Osteocyte (in vitro differentiated cells): ENCODE data around the gene STX1A. TPM values are rescaled to one million over a fixed set of nuclear protein-coding genes. Genes with fewer than 3 reads are reported as not detected.

Source experiments
- DNase-seq: peaks from one replicate; pipeline ENCODE4 v3.0.0; 2021; ENCODE audit warnings: mixed read lengths; ENCODE audit not compliant: unreplicated experiment; ENCODE audit errors: extremely low spot score
- H3K27ac Mint-ChIP-seq: one replicate; pipeline ENCODE4 v1.8.0; 2021; ENCODE audit warnings: mild to moderate bottlenecking, mixed read lengths; ENCODE audit not compliant: unreplicated experiment
- H3K27me3 Mint-ChIP-seq: one replicate; pipeline ENCODE4 v1.8.0; 2021; ENCODE audit warnings: mixed read lengths; ENCODE audit not compliant: unreplicated experiment
- H3K36me3 Mint-ChIP-seq: one replicate; pipeline ENCODE4 v1.8.0; 2021; ENCODE audit warnings: mixed read lengths; ENCODE audit not compliant: unreplicated experiment
- H3K4me1 Mint-ChIP-seq: one replicate; pipeline ENCODE4 v1.8.0; 2021; ENCODE audit warnings: mixed read lengths; ENCODE audit not compliant: unreplicated experiment
- H3K4me3 Mint-ChIP-seq: one replicate; pipeline ENCODE4 v1.8.0; 2021; ENCODE audit warnings: mild to moderate bottlenecking, moderate library complexity, mixed read lengths; ENCODE audit not compliant: unreplicated experiment
- H3K9me3 Mint-ChIP-seq: one replicate; pipeline ENCODE4 v1.8.0; 2021; ENCODE audit warnings: mixed read lengths; ENCODE audit not compliant: unreplicated experiment
- total RNA-seq: library from RNA; stranded (reverse); gene quantifications from 2 replicates; pipeline ENCODE4 v1.2.1, GENCODE V29; 2021
- TF ChIP-seq, protein P1 (sequence below): fragments of 200-600 bp; sonication (generic); IDR thresholded peaks from 2 replicates; pipeline ENCODE4 v1.5.0; 2021; ENCODE audit warnings: antibody characterized with exemption, mild to moderate bottlenecking, moderate library complexity

The STX1A gene
- total RNA-seq, 1 donor from 2014 or later, result 24.0 TPM

DNA sequence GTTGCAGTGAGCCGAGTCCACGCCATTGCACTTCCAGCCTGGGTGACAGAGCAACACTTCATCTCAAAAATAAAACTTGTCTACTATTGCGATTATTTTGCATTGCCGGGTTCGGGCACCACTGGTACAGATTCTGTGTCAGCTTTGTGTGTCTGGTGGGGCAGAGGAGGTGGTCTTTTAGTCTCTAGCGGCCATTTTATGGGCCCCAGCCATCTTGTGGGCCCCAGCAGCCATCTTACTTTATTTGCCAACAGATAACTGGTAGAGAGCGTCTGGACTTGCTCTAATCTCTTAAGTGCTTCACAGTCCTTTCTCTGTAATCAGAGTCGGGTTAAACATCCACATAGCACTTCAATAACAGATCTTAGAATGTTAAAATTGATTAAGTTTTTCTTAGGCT lies 31.2 kb downstream of the STX1A start:
- Mint-ChIP-seq H3K36me3 (peaks cover 29% of the 10 kb centered on the region), H3K27ac (no peak overlapping the region), H3K27me3 (no peaks in the 10 kb centered on the region), H3K4me1 (peaks cover 8% of the 10 kb centered on the region), H3K4me3 (no peak overlapping the region), H3K9me3 (no peaks in the 10 kb centered on the region)
- TF ChIP-seq, protein P1, sequence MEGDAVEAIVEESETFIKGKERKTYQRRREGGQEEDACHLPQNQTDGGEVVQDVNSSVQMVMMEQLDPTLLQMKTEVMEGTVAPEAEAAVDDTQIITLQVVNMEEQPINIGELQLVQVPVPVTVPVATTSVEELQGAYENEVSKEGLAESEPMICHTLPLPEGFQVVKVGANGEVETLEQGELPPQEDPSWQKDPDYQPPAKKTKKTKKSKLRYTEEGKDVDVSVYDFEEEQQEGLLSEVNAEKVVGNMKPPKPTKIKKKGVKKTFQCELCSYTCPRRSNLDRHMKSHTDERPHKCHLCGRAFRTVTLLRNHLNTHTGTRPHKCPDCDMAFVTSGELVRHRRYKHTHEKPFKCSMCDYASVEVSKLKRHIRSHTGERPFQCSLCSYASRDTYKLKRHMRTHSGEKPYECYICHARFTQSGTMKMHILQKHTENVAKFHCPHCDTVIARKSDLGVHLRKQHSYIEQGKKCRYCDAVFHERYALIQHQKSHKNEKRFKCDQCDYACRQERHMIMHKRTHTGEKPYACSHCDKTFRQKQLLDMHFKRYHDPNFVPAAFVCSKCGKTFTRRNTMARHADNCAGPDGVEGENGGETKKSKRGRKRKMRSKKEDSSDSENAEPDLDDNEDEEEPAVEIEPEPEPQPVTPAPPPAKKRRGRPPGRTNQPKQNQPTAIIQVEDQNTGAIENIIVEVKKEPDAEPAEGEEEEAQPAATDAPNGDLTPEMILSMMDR, result no peak
- DNase-seq, result no peak

DNA sequence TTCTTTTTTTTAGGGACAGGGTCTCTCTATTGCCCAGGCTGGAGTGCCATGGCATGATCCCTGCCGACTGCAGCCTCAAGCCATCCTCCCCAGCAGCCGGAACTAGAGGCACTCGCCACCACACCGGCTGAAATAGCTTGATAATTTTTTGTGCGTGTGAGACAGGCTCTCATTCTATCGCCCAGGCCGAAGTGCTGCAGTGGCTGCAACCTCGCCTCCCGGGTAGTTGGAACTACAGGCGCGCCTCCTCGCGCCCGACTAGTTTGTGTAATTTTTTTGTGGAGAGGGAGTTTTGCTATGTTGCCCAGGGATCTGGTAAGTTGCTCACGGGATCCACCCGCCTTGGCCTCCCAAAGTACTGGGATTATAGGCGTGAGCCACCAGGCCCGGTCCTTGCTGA lies 34.2 kb downstream of the STX1A start:
- TF ChIP-seq, protein P1, result no peak
- Mint-ChIP-seq H3K4me1 (peaks cover 30% of the 10 kb centered on the region), H3K36me3 (peaks cover 18% of the 10 kb centered on the region), H3K4me3 (peak overlapping the region; percentile 55), H3K9me3 (no peaks in the 10 kb centered on the region), H3K27me3 (no peaks in the 10 kb centered on the region), H3K27ac (no peak overlapping the region)
- DNase-seq, result no peak

DNA sequence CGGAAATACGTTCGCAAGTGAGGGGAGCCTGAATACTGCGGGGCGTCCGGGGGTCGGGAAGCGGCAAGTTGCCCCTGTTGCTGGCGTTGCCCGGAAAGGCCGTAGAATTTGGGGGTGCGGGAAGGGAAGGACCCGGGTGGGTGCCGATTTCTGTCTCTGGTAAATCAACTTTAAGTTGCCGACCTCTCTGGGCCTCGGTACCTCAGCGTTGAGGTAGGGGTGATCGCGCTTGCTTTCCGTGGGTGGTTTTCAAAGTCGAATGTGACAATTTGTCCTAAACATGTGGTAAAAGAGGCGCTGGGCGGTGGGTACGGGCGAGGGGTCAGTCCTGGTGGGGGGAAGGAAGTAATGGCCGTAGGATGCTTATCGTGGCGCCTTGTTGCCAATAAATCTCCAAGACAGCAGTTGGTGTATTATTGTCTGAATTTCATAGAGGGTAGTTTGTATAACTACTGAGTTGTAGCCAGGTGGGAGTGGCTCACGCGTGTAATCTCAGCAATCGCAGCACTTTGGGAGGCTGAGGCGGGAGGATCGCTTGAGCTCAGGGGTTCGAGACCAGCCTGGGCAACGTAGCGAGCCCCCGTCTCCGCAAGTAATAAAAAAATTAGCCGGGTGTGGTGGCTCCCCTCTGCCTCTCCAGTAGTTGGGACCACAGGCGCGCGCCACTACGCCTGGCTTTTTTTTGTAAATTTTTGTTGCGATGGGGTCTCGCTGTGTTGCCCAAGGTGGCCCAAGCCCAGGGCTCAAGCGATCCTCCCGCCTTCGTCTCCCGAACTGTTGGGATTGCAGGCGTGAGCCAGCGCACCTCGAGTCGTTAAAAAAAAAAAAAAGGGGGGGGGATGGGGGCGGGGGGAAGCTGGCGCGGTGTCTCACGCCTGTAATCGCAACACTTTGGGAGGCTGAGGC lies 35.4 kb downstream of the STX1A start:
- Mint-ChIP-seq H3K27ac (peak overlapping the region; percentile 95), H3K4me3 (peak overlapping the region; percentile 95), H3K4me1 (peaks cover 33% of the 10 kb centered on the region), H3K27me3 (no peaks in the 10 kb centered on the region), H3K9me3 (no peaks in the 10 kb centered on the region), H3K36me3 (peaks cover 8% of the 10 kb centered on the region)
- DNase-seq, result no peak
- TF ChIP-seq, protein P1, result no peak

DNA sequence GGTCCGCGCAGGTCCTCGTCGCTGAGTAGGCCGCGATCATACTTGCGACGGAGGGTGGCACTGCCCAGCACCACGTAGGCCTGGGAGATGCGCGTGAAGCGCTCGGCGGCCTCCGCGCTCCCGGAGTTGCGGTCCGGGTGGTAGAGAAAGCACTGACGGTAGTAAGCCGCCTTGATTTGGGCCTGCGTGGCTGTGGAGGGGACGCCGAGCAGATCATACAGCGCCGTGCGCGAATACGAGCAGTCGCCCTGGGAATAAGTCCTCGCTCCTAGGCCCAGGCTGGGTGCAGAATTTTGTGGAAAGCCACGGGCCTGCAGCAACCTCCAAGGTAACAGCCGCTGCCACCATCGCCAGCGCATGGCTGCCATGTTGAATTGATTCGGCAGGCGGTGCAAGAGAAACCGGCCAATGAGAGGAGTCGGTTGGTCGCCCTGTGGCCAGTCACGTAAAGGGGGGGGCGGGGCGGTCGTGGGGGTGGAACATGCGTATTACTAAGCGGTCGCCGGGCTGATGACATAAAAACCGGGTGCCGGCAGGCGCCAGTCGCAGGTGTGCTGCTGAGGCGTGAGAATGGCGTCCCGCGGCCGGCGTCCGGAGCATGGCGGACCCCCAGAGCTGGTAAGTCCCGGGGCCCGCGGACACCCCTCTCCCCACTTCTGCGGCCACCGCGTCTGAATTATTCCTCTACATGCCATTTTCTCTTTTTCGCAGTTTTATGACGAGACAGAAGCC lies 36.2 kb downstream of the STX1A start, which contains the start of the genes BUD23 and DNAJC30:
Gene BUD23 (plus strand): TSS at position 542 of the 732 bp plus-strand sequence. CDS start 29 bp downstream, at position 571.
Gene DNAJC30 (minus strand): TSS at position 398 of the 732 bp plus-strand sequence. CDS start 30 bp downstream, at position 368.
- H3K9me3 Mint-ChIP-seq, result no peaks in the 10 kb centered on the region
- H3K27ac Mint-ChIP-seq, result peak within 1 kb of the TSS; percentile 95
- DNase-seq, result peak; percentile 97
- H3K4me3 Mint-ChIP-seq, result peak within 1 kb of the TSS; percentile 95
- TF ChIP-seq, protein P1, result no peak
- no peaks in the 10 kb centered on the region for H3K27me3 Mint-ChIP-seq
- H3K4me1 Mint-ChIP-seq, result peaks cover 33% of the 10 kb centered on the region
- peaks cover 6% of the 10 kb centered on the region for H3K36me3 Mint-ChIP-seq

DNA sequence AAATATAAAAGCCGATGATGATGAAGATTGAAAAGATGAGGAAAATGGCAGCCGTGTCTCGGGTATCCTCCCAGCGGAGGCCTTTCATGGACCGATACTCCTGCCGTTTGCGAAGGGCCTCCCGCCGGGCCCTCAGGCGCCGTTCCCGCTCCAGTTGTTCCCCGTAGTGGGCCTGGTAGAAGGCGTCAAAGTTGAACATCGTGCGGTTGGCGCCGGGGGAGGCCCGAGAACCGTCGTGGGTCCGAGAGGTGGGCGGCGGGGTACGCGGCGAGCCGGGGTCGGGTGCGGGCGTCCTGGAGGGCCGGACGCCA lies 36.8 kb downstream of the STX1A start:
- Mint-ChIP-seq H3K4me3 (peak overlapping the region; percentile 95), H3K9me3 (no peaks in the 10 kb centered on the region), H3K36me3 (peaks cover 10% of the 10 kb centered on the region), H3K4me1 (peaks cover 33% of the 10 kb centered on the region), H3K27ac (peak overlapping the region; percentile 95), H3K27me3 (no peaks in the 10 kb centered on the region)
- TF ChIP-seq, protein P1, result no peak
- no peak for DNase-seq
